Dendritic cell treated with granulocyte-macrophage colony-stimulating factor and Interleukin-4, amounts not matched to agents 40 ng/mL and 50 ng/mL, for 4 days (primary cell): ENCODE measurements around the gene ALDH16A1.

Experiments
- H3K27ac Mint-ChIP-seq: one replicate; pipeline ENCODE4 v1.8.0; 2022; ENCODE audit warnings: mild to moderate bottlenecking, mixed read lengths
- H3K27me3 Mint-ChIP-seq: one replicate; pipeline ENCODE4 v1.8.0; 2022; ENCODE audit warnings: mild to moderate bottlenecking, mixed read lengths
- H3K36me3 Mint-ChIP-seq: one replicate; pipeline ENCODE4 v1.8.0; 2022; ENCODE audit warnings: low read depth, mixed read lengths
- H3K4me1 Mint-ChIP-seq: one replicate; pipeline ENCODE4 v1.8.0; 2022; ENCODE audit warnings: low read depth, mixed read lengths
- H3K4me3 Mint-ChIP-seq: one replicate; pipeline ENCODE4 v1.8.0; 2022; ENCODE audit warnings: mild to moderate bottlenecking, moderate library complexity, mixed read lengths
- H3K9me3 Mint-ChIP-seq: one replicate; pipeline ENCODE4 v1.8.0; 2022; ENCODE audit warnings: mixed read lengths
- intact Hi-C: fragments of 100-400 bp; cut with micrococcal nuclease; formaldehyde crosslinking; loops from one replicate; pipeline ENCODE4 v1.15.0; 2022

Gene ALDH16A1

DNA sequence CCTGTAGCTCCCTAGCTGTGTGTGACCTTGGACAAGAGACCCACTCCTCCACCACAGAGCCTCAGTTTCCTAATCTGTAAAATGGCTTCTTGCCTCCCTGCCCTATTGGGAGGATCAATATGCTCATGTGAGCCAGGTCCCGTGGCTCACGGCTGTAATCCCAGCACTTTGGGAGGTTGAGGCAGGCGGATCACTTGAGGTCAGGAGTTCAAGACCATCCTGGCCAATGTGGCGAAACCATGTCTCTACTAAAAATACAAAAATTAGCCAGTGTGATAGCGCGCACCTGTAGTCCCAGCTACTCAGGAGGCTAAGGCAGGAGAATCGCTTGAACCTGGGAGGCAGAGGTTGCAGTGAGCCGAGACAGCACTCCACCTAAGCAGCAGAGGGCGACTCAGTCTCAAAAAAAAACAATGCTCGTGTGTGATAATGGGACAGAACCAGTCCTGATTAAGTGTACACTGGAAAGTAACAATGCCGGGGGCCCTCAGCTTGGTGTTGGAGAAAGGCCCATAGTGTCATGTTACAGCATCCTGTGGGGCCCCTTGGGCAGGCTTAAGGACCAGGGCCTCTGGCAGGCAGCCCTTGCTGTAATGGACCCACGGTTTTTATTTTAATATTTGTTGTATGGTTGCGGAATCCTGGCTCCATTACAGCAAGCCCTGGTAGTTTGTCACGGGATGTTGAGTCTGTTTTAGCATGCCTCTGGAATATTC is 50.0 kb downstream of the ALDH16A1 start:
- no peak overlapping the region for H3K4me3 Mint-ChIP-seq
- H3K4me1 Mint-ChIP-seq = peaks cover 44% of the 10 kb centered on the region
- intact Hi-C loops = no loop called here
- no peak overlapping the region for H3K27ac Mint-ChIP-seq
- no peaks in the 10 kb centered on the region for H3K9me3 Mint-ChIP-seq
- H3K27me3 Mint-ChIP-seq = peaks cover 6% of the 10 kb centered on the region
- H3K36me3 Mint-ChIP-seq = peaks cover 24% of the 10 kb centered on the region

GRCh38 chr19:49503582-49503962 is 50.5 kb downstream of the ALDH16A1 start:
- no peak overlapping the region for H3K27ac Mint-ChIP-seq
- peaks cover 47% of the 10 kb centered on the region for H3K4me1 Mint-ChIP-seq
- no peaks in the 10 kb centered on the region for H3K9me3 Mint-ChIP-seq
- peaks cover 19% of the 10 kb centered on the region for H3K36me3 Mint-ChIP-seq
- H3K4me3 Mint-ChIP-seq = no peak overlapping the region
- H3K27me3 Mint-ChIP-seq = peaks cover 6% of the 10 kb centered on the region
- intact Hi-C loops = no loop called here

DNA sequence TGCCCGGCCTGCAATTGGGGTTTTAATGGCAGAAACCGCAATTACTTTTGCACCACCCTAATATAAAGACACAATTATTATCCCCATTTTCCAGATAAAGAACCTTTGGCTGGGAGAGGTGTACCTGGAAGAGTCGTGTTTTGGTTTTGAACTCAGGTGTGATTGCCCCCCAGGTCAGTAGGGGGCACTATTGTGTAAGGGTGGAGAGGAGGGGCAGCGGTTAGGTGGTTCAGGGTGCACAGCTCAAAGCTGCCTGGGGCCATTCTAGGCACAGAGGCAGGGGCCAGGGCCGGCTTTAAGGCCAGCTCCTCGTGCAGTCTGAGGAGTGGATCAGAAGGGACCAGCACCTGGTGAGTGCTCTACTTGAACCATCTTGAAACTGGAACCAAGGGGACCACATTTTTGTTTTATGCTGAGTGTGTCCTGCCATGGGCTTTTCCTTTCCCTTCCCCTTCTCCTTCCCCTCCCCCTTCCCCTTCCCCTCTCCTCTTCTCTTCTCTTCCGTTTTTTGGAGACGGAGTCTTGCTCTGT is 53.6 kb downstream of the ALDH16A1 start:
- peaks cover 47% of the 10 kb centered on the region for H3K4me1 Mint-ChIP-seq
- no peaks in the 10 kb centered on the region for H3K9me3 Mint-ChIP-seq
- intact Hi-C loops = loop anchor here (1.0 kb wide), 2 partner anchors 41 to 64 kb away; no protein-coding TSS in a partner anchor
- no peak overlapping the region for H3K4me3 Mint-ChIP-seq
- peaks cover 2% of the 10 kb centered on the region for H3K27me3 Mint-ChIP-seq
- no peaks in the 10 kb centered on the region for H3K36me3 Mint-ChIP-seq
- peak overlapping the region; percentile 73 for H3K27ac Mint-ChIP-seq

DNA sequence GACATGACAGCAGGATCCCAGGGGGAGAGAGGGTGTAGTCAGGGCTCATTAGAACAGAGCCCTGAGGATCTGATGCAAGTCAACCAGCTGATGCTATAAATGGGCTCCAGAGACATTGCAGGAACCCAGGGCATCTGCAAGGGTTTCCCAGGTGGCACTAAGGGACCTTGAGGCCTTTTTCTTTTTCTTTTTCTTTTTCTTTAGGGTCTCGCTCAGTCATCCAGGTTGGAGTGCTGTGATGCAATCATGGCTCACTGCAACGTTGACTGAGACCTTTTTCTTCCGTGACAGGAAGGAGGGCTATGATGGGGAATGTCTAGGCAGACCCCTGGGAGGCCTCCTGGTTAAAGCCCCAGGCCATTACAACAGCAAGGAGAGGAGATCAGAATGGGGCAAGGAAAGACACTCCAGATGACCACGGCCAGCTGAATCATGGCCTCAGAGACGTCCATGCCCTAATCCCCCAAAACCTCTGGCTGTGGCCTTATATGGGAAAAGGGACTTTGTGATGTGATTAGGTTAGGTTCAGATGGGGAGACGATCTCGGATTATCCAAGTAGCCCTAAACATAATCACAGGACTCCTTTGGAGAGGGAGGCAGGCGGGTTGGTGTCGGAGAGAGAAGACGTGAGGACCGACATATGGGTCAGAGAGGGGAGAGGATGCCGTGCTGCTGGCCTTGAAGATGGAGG is 54.9 kb downstream of the ALDH16A1 start:
- peaks cover 2% of the 10 kb centered on the region for H3K27me3 Mint-ChIP-seq
- H3K4me1 Mint-ChIP-seq = peaks cover 56% of the 10 kb centered on the region
- intact Hi-C loops = no loop called here
- no peak overlapping the region for H3K4me3 Mint-ChIP-seq
- H3K9me3 Mint-ChIP-seq = no peaks in the 10 kb centered on the region
- H3K36me3 Mint-ChIP-seq = peaks cover 7% of the 10 kb centered on the region
- H3K27ac Mint-ChIP-seq = peak overlapping the region; percentile 73

DNA sequence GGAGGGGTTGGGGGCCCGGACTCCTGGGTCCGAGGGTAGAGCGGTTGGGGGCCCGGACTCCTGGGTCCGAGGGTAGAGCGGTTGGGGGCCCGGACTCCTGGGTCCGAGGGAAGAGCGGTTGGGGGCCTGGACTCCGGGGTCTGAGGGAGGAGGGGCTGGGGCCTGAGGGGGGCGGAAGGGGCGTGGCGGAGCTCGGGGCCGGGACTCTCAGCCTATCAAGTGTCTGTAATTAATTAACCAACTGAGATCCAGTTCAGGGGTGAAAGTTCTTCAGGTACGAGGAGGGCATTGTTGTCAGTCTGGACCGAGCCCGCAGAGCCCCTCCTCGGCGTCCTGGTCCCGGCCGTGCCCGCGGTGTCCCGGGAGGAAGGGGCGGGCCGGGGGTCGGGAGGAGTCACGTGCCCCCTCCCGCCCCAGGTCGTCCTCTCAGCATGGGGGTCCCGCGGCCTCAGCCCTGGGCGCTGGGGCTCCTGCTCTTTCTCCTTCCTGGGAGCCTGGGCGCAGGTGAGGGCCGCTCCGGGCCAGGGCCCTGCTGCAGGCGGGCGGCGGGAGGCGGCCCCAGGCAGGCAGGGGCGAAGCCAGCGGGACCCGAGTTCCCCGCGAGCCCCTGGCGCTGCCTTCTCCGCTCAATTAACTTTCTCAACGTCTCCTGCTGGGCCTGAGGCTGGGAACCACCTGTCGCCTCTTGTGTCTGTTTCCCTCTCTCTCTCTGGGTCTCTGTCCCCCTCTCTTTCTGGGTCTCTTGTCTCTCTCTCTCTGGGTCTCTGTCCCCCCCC is 60.1 kb downstream of the ALDH16A1 start:
- intact Hi-C loops = no loop called here
- H3K36me3 Mint-ChIP-seq = peaks cover 57% of the 10 kb centered on the region
- peak overlapping the region; percentile 92 for H3K27ac Mint-ChIP-seq
- H3K4me3 Mint-ChIP-seq = peak overlapping the region; percentile 99
- H3K27me3 Mint-ChIP-seq = no peaks in the 10 kb centered on the region
- H3K4me1 Mint-ChIP-seq = peaks cover 76% of the 10 kb centered on the region
- no peaks in the 10 kb centered on the region for H3K9me3 Mint-ChIP-seq

DNA sequence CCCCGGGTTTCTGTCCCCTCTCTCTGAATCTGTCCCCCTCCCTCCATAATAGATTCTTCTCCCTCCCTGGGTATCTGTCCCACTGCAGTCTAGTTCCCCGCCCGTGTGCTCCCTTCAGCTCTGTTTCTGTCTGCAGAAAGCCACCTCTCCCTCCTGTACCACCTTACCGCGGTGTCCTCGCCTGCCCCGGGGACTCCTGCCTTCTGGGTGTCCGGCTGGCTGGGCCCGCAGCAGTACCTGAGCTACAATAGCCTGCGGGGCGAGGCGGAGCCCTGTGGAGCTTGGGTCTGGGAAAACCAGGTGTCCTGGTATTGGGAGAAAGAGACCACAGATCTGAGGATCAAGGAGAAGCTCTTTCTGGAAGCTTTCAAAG is 60.7 kb downstream of the ALDH16A1 start:
- Mint-ChIP-seq H3K27me3 (no peaks in the 10 kb centered on the region), H3K36me3 (peaks cover 63% of the 10 kb centered on the region), H3K4me3 (peak overlapping the region; percentile 99), H3K4me1 (peaks cover 79% of the 10 kb centered on the region), H3K27ac (peak overlapping the region; percentile 92), H3K9me3 (no peaks in the 10 kb centered on the region)
- intact Hi-C loops = no loop called here

DNA sequence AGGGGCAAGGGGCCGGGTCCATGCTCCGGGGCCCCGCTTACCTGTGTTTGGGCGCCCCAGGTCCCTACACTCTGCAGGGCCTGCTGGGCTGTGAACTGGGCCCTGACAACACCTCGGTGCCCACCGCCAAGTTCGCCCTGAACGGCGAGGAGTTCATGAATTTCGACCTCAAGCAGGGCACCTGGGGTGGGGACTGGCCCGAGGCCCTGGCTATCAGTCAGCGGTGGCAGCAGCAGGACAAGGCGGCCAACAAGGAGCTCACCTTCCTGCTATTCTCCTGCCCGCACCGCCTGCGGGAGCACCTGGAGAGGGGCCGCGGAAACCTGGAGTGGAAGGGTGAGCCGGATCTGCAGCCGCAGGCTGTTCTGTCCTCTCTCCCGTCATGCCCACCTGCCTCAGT is 61.1 kb downstream of the ALDH16A1 start:
- H3K36me3 Mint-ChIP-seq = peaks cover 67% of the 10 kb centered on the region
- no peaks in the 10 kb centered on the region for H3K9me3 Mint-ChIP-seq
- H3K27me3 Mint-ChIP-seq = no peaks in the 10 kb centered on the region
- intact Hi-C loops = no loop called here
- H3K4me3 Mint-ChIP-seq = peak overlapping the region; percentile 99
- peak overlapping the region; percentile 92 for H3K27ac Mint-ChIP-seq
- peaks cover 81% of the 10 kb centered on the region for H3K4me1 Mint-ChIP-seq

- Mint-ChIP-seq H3K27me3 (no peaks in the 10 kb centered on the region), H3K4me1 (peaks cover 75% of the 10 kb centered on the region), H3K4me3 (peak overlapping the region; percentile 99), H3K9me3 (no peaks in the 10 kb centered on the region), H3K27ac (peak overlapping the region; percentile 92), H3K36me3 (peaks cover 83% of the 10 kb centered on the region)
- intact Hi-C loops = no loop called here
These were observed 62.7 kb downstream of the ALDH16A1 start for GRCh38 chr19:49515767-49516166.

DNA sequence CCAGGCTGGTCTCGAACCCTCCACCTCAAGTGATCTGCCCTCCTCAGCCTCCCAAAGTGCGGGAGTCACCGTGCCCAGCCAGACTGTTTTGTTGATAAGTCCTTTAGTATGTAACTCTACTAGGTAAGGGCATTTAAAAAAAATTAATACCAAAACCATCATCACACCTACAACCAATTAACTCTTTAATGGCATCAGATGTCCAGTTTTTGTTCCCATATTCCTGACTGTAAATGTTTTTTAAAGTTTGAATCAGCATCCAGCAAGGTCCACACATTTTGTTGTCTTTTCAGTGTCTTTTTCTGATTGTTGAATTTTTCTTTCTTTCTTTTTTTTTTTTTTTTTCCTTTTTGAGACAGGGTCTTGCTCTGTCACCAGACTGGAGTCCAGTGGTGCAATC is 65.0 kb downstream of the ALDH16A1 start:
- H3K27me3 Mint-ChIP-seq = no peaks in the 10 kb centered on the region

More for the DNA sequence above, 65.0 kb downstream of the ALDH16A1 start:
- Mint-ChIP-seq H3K36me3 (peaks cover 99% of the 10 kb centered on the region), H3K4me3 (no peak overlapping the region), H3K4me1 (peaks cover 63% of the 10 kb centered on the region), H3K27ac (peak overlapping the region; percentile 79), H3K9me3 (no peaks in the 10 kb centered on the region)
- intact Hi-C loops = no loop called here
